ENCODE measurements around the gene HSPD1. TPM values are rescaled to one million over a fixed set of nuclear protein-coding genes. Genes with fewer than 3 reads are reported as not detected.

The HSPD1 gene
- total RNA-seq, 1 donor from 2014 or later: 329 TPM

GRCh38 chr2:197538412-197538811 lies 38.8 kb upstream of the HSPD1 start:
- Histone ChIP-seq H3K27ac (ENCODE audit: low read depth, low read length) (no peak overlapping the region), H3K4me2 (ENCODE audit: low read length) (no peak overlapping the region), H3K9me3 (ENCODE audit: insufficient read depth, low read depth, low read length) (no peaks in the 10 kb centered on the region), H3K79me2 (ENCODE audit: insufficient read depth, low read length) (peaks cover 55% of the 10 kb centered on the region), H3K36me3 (ENCODE audit: insufficient read depth, low read length) (peaks cover 15% of the 10 kb centered on the region), H3K9ac (ENCODE audit: low read length) (no peak overlapping the region), H2AFZ (ENCODE audit: low read depth, low read length) (no peak overlapping the region), H3K4me3 (ENCODE audit: insufficient read depth, low read depth, low read length) (no peak overlapping the region), H4K20me1 (ENCODE audit: insufficient read depth, low read length) (peaks cover 20% of the 10 kb centered on the region), H3K4me1 (ENCODE audit: insufficient read depth, low read length) (no peaks in the 10 kb centered on the region), H3K27me3 (ENCODE audit: insufficient read depth, low read length) (no peaks in the 10 kb centered on the region)
- no peak overlapping the region for H3K4me3 Mint-ChIP-seq (ENCODE audit: unreplicated experiment)
- H3K27ac Mint-ChIP-seq (ENCODE audit: unreplicated experiment): no peak overlapping the region
- TF ChIP-seq CTCF (IDR thresholded peaks at IDR 0.05; ENCODE audit: insufficient read depth, low read depth, low read length) (no peak), EZH2 (IDR thresholded peaks at IDR 0.05; ENCODE audit: insufficient read depth, low read length) (no peak)
- H3K36me3 Mint-ChIP-seq (ENCODE audit: low read depth, unreplicated experiment): peaks cover 9% of the 10 kb centered on the region
- no peaks in the 10 kb centered on the region for H3K27me3 Mint-ChIP-seq (ENCODE audit: low read depth, unreplicated experiment)
- DNase-seq (ENCODE audit: low read depth) (peak; percentile 26), FAIRE-seq (no peak)
- no peaks in the 10 kb centered on the region for H3K9me3 Mint-ChIP-seq (ENCODE audit: unreplicated experiment)
- H3K4me1 Mint-ChIP-seq (ENCODE audit: low read depth, unreplicated experiment): peaks cover 11% of the 10 kb centered on the region

GRCh38 chr2:197517150-197517549 lies 17.5 kb upstream of the HSPD1 start:
- DNase-seq (ENCODE audit: low read depth) (no peak), FAIRE-seq (no peak)
- Mint-ChIP-seq H3K27ac (ENCODE audit: unreplicated experiment) (no peak overlapping the region), H3K4me1 (ENCODE audit: low read depth, unreplicated experiment) (peaks cover 9% of the 10 kb centered on the region), H3K9me3 (ENCODE audit: unreplicated experiment) (no peaks in the 10 kb centered on the region), H3K27me3 (ENCODE audit: low read depth, unreplicated experiment) (no peaks in the 10 kb centered on the region), H3K4me3 (ENCODE audit: unreplicated experiment) (peak overlapping the region; percentile 98), H3K36me3 (ENCODE audit: low read depth, unreplicated experiment) (peaks cover 3% of the 10 kb centered on the region)
- Histone ChIP-seq H3K4me1 (ENCODE audit: insufficient read depth, low read length) (peaks cover 8% of the 10 kb centered on the region), H3K9ac (ENCODE audit: low read length) (peak overlapping the region; percentile 95), H3K27me3 (ENCODE audit: insufficient read depth, low read length) (no peaks in the 10 kb centered on the region), H3K9me3 (ENCODE audit: insufficient read depth, low read depth, low read length) (no peaks in the 10 kb centered on the region), H3K79me2 (ENCODE audit: insufficient read depth, low read length) (peaks cover 65% of the 10 kb centered on the region), H3K27ac (ENCODE audit: low read depth, low read length) (no peak overlapping the region), H2AFZ (ENCODE audit: low read depth, low read length) (no peak overlapping the region), H4K20me1 (ENCODE audit: insufficient read depth, low read length) (peaks cover 22% of the 10 kb centered on the region), H3K4me3 (ENCODE audit: insufficient read depth, low read depth, low read length) (peak overlapping the region; percentile 79), H3K36me3 (ENCODE audit: insufficient read depth, low read length) (no peaks in the 10 kb centered on the region), H3K4me2 (ENCODE audit: low read length) (peak overlapping the region; percentile 91)
- no peak for TF ChIP-seq CTCF (IDR thresholded peaks at IDR 0.05; ENCODE audit: insufficient read depth, low read depth, low read length)
- TF ChIP-seq EZH2 (IDR thresholded peaks at IDR 0.05; ENCODE audit: insufficient read depth, low read length): no peak

- Mint-ChIP-seq H3K27ac (ENCODE audit: unreplicated experiment) (peak overlapping the region; percentile 84), H3K9me3 (ENCODE audit: unreplicated experiment) (no peaks in the 10 kb centered on the region), H3K27me3 (ENCODE audit: low read depth, unreplicated experiment) (no peaks in the 10 kb centered on the region), H3K4me1 (ENCODE audit: low read depth, unreplicated experiment) (peaks cover 9% of the 10 kb centered on the region), H3K4me3 (ENCODE audit: unreplicated experiment) (peak overlapping the region; percentile 98), H3K36me3 (ENCODE audit: low read depth, unreplicated experiment) (no peaks in the 10 kb centered on the region)
- Histone ChIP-seq H3K27ac (ENCODE audit: low read depth, low read length) (peak overlapping the region; percentile 86), H3K9ac (ENCODE audit: low read length) (peak overlapping the region; percentile 95), H3K4me1 (ENCODE audit: insufficient read depth, low read length) (peaks cover 8% of the 10 kb centered on the region), H3K4me2 (ENCODE audit: low read length) (peak overlapping the region; percentile 91), H3K4me3 (ENCODE audit: insufficient read depth, low read depth, low read length) (peak overlapping the region; percentile 79), H4K20me1 (ENCODE audit: insufficient read depth, low read length) (peaks cover 22% of the 10 kb centered on the region), H3K27me3 (ENCODE audit: insufficient read depth, low read length) (no peaks in the 10 kb centered on the region), H2AFZ (ENCODE audit: low read depth, low read length) (peak overlapping the region; percentile 95), H3K79me2 (ENCODE audit: insufficient read depth, low read length) (peaks cover 57% of the 10 kb centered on the region), H3K36me3 (ENCODE audit: insufficient read depth, low read length) (no peaks in the 10 kb centered on the region), H3K9me3 (ENCODE audit: insufficient read depth, low read depth, low read length) (no peaks in the 10 kb centered on the region)
- TF ChIP-seq CTCF (IDR thresholded peaks at IDR 0.05; ENCODE audit: insufficient read depth, low read depth, low read length): no peak
- no peak for TF ChIP-seq EZH2 (IDR thresholded peaks at IDR 0.05; ENCODE audit: insufficient read depth, low read length)
- FAIRE-seq (no peak), DNase-seq (ENCODE audit: low read depth) (peak; percentile 20)
Observed at GRCh38 chr2:197516393-197516761, 16.7 kb upstream of the HSPD1 start.

Data from astrocyte (in vitro differentiated cells and primary cell).